GM06990 (cell line): ENCODE measurements around the gene FAM131B.

Source experiments
- DNase-seq: peaks from one replicate; pipeline ENCODE4 v3.0.0-alpha.2; 2011; ENCODE audit not compliant: insufficient read length; ENCODE audit errors: extremely low read depth
- H3K27me3 ChIP-seq: replicated peaks from 2 replicates; pipeline ENCODE4 v1.6.0; 2011; ENCODE audit warnings: low read length; ENCODE audit not compliant: control insufficient read depth, insufficient read depth
- H3K36me3 ChIP-seq: 2 replicates; pipeline ENCODE4 v1.5.1; 2011; ENCODE audit warnings: low read length; ENCODE audit not compliant: control insufficient read depth, insufficient read depth
- H3K4me3 ChIP-seq: replicated peaks from 2 replicates; pipeline ENCODE4 v1.5.1; 2011; ENCODE audit warnings: low read depth, mild to moderate bottlenecking, control low read depth, low read length
- CTCF ChIP-seq: IDR thresholded peaks from 2 replicates; pipeline ENCODE4 v1.5.1; 2011; ENCODE audit warnings: low read length, control low read depth, mild to moderate bottlenecking, inconsistent platforms; ENCODE audit not compliant: insufficient read depth, poor library complexity, severe bottlenecking

Gene FAM131B

GRCh38 chr7:143363016-143363937 lies 764 bp upstream of the FAM131B start:
- TF ChIP-seq CTCF, result no peak
- Histone ChIP-seq H3K4me3 (no peak overlapping the region), H3K36me3 (no peaks in the 10 kb centered on the region), H3K27me3 (peaks cover 3% of the 10 kb centered on the region)
- no peak for DNase-seq

GRCh38 chr7:143361552-143362130 lies 872 bp downstream of the FAM131B start:
- Histone ChIP-seq H3K27me3 (peaks cover 3% of the 10 kb centered on the region), H3K4me3 (peak overlapping the region; percentile 46), H3K36me3 (no peaks in the 10 kb centered on the region)
- DNase-seq, result no peak
- no peak for TF ChIP-seq CTCF

GRCh38 chr7:143360788-143361551 lies 1.5 kb downstream of the FAM131B start:
- TF ChIP-seq CTCF, result no peak
- no peak overlapping the region for H3K4me3 ChIP-seq
- no peaks in the 10 kb centered on the region for H3K36me3 ChIP-seq
- no peak for DNase-seq
- peaks cover 4% of the 10 kb centered on the region for H3K27me3 ChIP-seq

- no peak for DNase-seq
- no peaks in the 10 kb centered on the region for H3K36me3 ChIP-seq
- no peak for TF ChIP-seq CTCF
- no peak overlapping the region for H3K4me3 ChIP-seq
- H3K27me3 ChIP-seq, result peaks cover 4% of the 10 kb centered on the region
Observed at GRCh38 chr7:143359771-143360353, 2.7 kb downstream of the FAM131B start.

- DNase-seq, result no peak
- H3K36me3 ChIP-seq, result no peaks in the 10 kb centered on the region
- H3K4me3 ChIP-seq, result no peak overlapping the region
- H3K27me3 ChIP-seq, result peaks cover 6% of the 10 kb centered on the region
- TF ChIP-seq CTCF, result no peak
Observed at GRCh38 chr7:143358626-143359025, 3.9 kb downstream of the FAM131B start.
